Osteoblast (primary cell): Measurements from ENCODE around the gene SIX2. TPM values are rescaled to one million over a fixed set of nuclear protein-coding genes. Genes with fewer than 3 reads are reported as not detected.

Source experiments
- DNase-seq: peaks from one replicate; pipeline ENCODE4 v3.0.0; 2011; ENCODE audit warnings: low spot score, mixed read lengths; ENCODE audit not compliant: insufficient read length; ENCODE audit errors: missing footprints
- H2AFZ ChIP-seq: 2 replicates; pipeline ENCODE4 v1.6.0; 2011; ENCODE audit warnings: mild to moderate bottlenecking, low read length
- H3K27ac ChIP-seq: 2 replicates; pipeline ENCODE4 v1.5.1; 2011; ENCODE audit warnings: mild to moderate bottlenecking, low read depth, low read length, moderate library complexity
- H3K27me3 ChIP-seq: 2 replicates; pipeline ENCODE4 v1.6.0; 2012; ENCODE audit warnings: mild to moderate bottlenecking, control low read depth, inconsistent platforms, low read length, moderate library complexity; ENCODE audit not compliant: insufficient read depth
- H3K36me3 ChIP-seq: 2 replicates; pipeline ENCODE4 v1.5.1; 2011; ENCODE audit warnings: mild to moderate bottlenecking, low read length, control low read depth, moderate library complexity; ENCODE audit not compliant: insufficient read depth
- H3K4me1 ChIP-seq: 2 replicates; pipeline ENCODE4 v1.5.1; 2011; ENCODE audit warnings: mild to moderate bottlenecking, low read length, control low read depth, moderate library complexity; ENCODE audit not compliant: insufficient read depth
- H3K4me2 ChIP-seq: 2 replicates; pipeline ENCODE4 v1.6.0; 2011; ENCODE audit warnings: mild to moderate bottlenecking, low read length; ENCODE audit not compliant: insufficient read depth
- H3K4me3 ChIP-seq: fragments of 200-600 bp; sonication (generic); 3 replicates; pipeline ENCODE4 v1.5.1; 2012; ENCODE audit warnings: mild to moderate bottlenecking, low read length, inconsistent platforms; ENCODE audit not compliant: insufficient read depth
- H3K79me2 ChIP-seq: 2 replicates; pipeline ENCODE4 v1.6.0; 2012; ENCODE audit warnings: mild to moderate bottlenecking, low read length, control low read depth, inconsistent platforms; ENCODE audit not compliant: insufficient read depth
- H3K9me3 ChIP-seq: 2 replicates; pipeline ENCODE4 v1.5.1; 2011; ENCODE audit warnings: low read depth, low read length, control low read depth
- H4K20me1 ChIP-seq: 2 replicates; pipeline ENCODE4 v1.6.0; 2012; ENCODE audit warnings: mild to moderate bottlenecking, low read length, control low read depth; ENCODE audit not compliant: insufficient read depth
- CTCF ChIP-seq: IDR thresholded peaks from 2 replicates; pipeline ENCODE4 v1.5.1; 2011; ENCODE audit warnings: mild to moderate bottlenecking, low read depth, low read length, moderate library complexity; ENCODE audit errors: extremely low read depth
- total RNA-seq: library from RNA; depleted of rRNA; stranded (reverse); fragments of >200 nt; gene quantifications from 2 replicates; pipeline ENCODE4 v1.2.3, GENCODE V29; 2012

Gene SIX2
- total RNA-seq, 1 donor: 14.8 TPM

GRCh38 chr2:44996356-44996755, 12.9 kb downstream of the SIX2 start:
- no peak for TF ChIP-seq CTCF
- no peaks in the 10 kb centered on the region for H3K9me3 ChIP-seq
- H3K27ac ChIP-seq: no peak overlapping the region
- DNase-seq: no peak
- no peak overlapping the region for H2AFZ ChIP-seq
- no peaks in the 10 kb centered on the region for H3K36me3 ChIP-seq
- no peak overlapping the region for H3K4me3 ChIP-seq
- H4K20me1 ChIP-seq: no peaks in the 10 kb centered on the region
- H3K79me2 ChIP-seq: no peaks in the 10 kb centered on the region
- no peak overlapping the region for H3K4me2 ChIP-seq
- no peaks in the 10 kb centered on the region for H3K4me1 ChIP-seq
- H3K27me3 ChIP-seq: peaks cover 45% of the 10 kb centered on the region

GRCh38 chr2:44994377-44994776, 14.9 kb downstream of the SIX2 start:
- Histone ChIP-seq H2AFZ (no peak overlapping the region), H3K4me3 (no peak overlapping the region), H4K20me1 (no peaks in the 10 kb centered on the region), H3K9me3 (no peaks in the 10 kb centered on the region), H3K36me3 (no peaks in the 10 kb centered on the region), H3K4me2 (no peak overlapping the region), H3K27ac (no peak overlapping the region), H3K4me1 (no peaks in the 10 kb centered on the region), H3K79me2 (no peaks in the 10 kb centered on the region), H3K27me3 (peaks cover 48% of the 10 kb centered on the region)
- TF ChIP-seq CTCF: no peak
- no peak for DNase-seq

GRCh38 chr2:44989176-44989575, 20.1 kb downstream of the SIX2 start:
- H3K9me3 ChIP-seq: peaks cover 3% of the 10 kb centered on the region
- H3K4me2 ChIP-seq: no peak overlapping the region
- no peaks in the 10 kb centered on the region for H4K20me1 ChIP-seq
- no peak for TF ChIP-seq CTCF
- H3K36me3 ChIP-seq: no peaks in the 10 kb centered on the region
- H3K79me2 ChIP-seq: no peaks in the 10 kb centered on the region
- H3K4me3 ChIP-seq: no peak overlapping the region
- no peak overlapping the region for H3K27ac ChIP-seq
- H3K4me1 ChIP-seq: no peaks in the 10 kb centered on the region
- peaks cover 23% of the 10 kb centered on the region for H3K27me3 ChIP-seq
- no peak for DNase-seq
- H2AFZ ChIP-seq: no peak overlapping the region

GRCh38 chr2:44983836-44984604, 25.2 kb downstream of the SIX2 start:
- Histone ChIP-seq H3K9me3 (peaks cover 3% of the 10 kb centered on the region), H3K27ac (no peak overlapping the region), H3K36me3 (no peaks in the 10 kb centered on the region), H2AFZ (peak overlapping the region; percentile 30), H3K4me2 (no peak overlapping the region), H4K20me1 (no peaks in the 10 kb centered on the region), H3K79me2 (no peaks in the 10 kb centered on the region), H3K27me3 (peaks cover 4% of the 10 kb centered on the region), H3K4me1 (no peaks in the 10 kb centered on the region), H3K4me3 (no peak overlapping the region)
- TF ChIP-seq CTCF: no peak
- no peak for DNase-seq
